IMR-90 (cell line): ENCODE data around the gene UBE2O. TPM values are rescaled to one million over a fixed set of nuclear protein-coding genes. Genes with fewer than 3 reads are reported as not detected.

Experiments used
- ATAC-seq: fragments of 200-7000 bp; cut with Tn5 transposase; 2 replicates; pipeline ENCODE4 v1.9.1; 2020; ENCODE audit warnings: low read depth, mild to moderate bottlenecking, moderate library complexity
- BruUV-seq: library from RNA; stranded (reverse); fragments of 400-500 nt; replicated peaks from 2 replicates; lab custom pipeline; 2021; lab: Mats Ljungman, UMichigan
- CTCF ChIA-PET: fragments of 300-600 bp; formaldehyde crosslinking; extraction: SDS; loops from one replicate; lab custom pipeline; 2021; ENCODE audit warnings: antibody characterized with exemption; lab: Yijun Ruan, JAX
- POLR2A ChIA-PET: fragments of 300-600 bp; sonication (Branson Sonifier 250); formaldehyde crosslinking; loops from one replicate; lab custom pipeline; 2022; ENCODE audit warnings: antibody characterized with exemption; ENCODE audit not compliant: unreplicated experiment; lab: Charles Lee
- DNase-seq: peaks from one replicate; pipeline ENCODE4 v3.0.0; 2013
- H2AFZ ChIP-seq: replicated peaks from 2 replicates; pipeline ENCODE3; 2013; ENCODE audit warnings: low read length, mild to moderate bottlenecking; ENCODE audit not compliant: poor library complexity
- H2AK5ac ChIP-seq: 2 replicates; pipeline ENCODE4 v1.6.1; 2013; ENCODE audit warnings: low read depth, low read length, inconsistent platforms
- H2AK9ac ChIP-seq: replicated peaks from 2 replicates; pipeline ENCODE3; 2013; ENCODE audit warnings: mild to moderate bottlenecking, low read depth, low read length, moderate library complexity; ENCODE audit not compliant: poor library complexity
- H2BK120ac ChIP-seq: 2 replicates; pipeline ENCODE4 v1.6.1; 2013; ENCODE audit warnings: low read depth, low read length, inconsistent platforms
- H2BK15ac ChIP-seq: 3 replicates; pipeline ENCODE4 v1.6.1; 2013; ENCODE audit warnings: low read depth, low read length, inconsistent platforms
- H2BK20ac ChIP-seq: 2 replicates; pipeline ENCODE4 v1.6.1; 2013; ENCODE audit warnings: low read depth, mild to moderate bottlenecking, inconsistent platforms, low read length, moderate library complexity
- H2BK5ac ChIP-seq: 2 replicates; pipeline ENCODE4 v1.6.1; 2013; ENCODE audit warnings: mild to moderate bottlenecking, low read depth, low read length, inconsistent platforms; ENCODE audit not compliant: poor library complexity, severe bottlenecking
- H3K14ac ChIP-seq: replicated peaks from 2 replicates; pipeline ENCODE4 v1.6.1; 2013; ENCODE audit warnings: low read depth, low read length, inconsistent platforms
- H3K18ac ChIP-seq: 2 replicates; pipeline ENCODE4 v1.6.1; 2013; ENCODE audit warnings: low read depth, low read length, control low read depth
- H3K23ac ChIP-seq: 2 replicates; pipeline ENCODE4 v1.6.1; 2013; ENCODE audit warnings: low read depth, low read length, inconsistent platforms
- H3K27ac ChIP-seq: 2 replicates; pipeline ENCODE4 v1.5.1; 2013; ENCODE audit warnings: mild to moderate bottlenecking, control low read depth, low read length; ENCODE audit not compliant: insufficient read depth
- H3K27me3 ChIP-seq: 2 replicates; pipeline ENCODE4 v1.6.1; 2013; ENCODE audit warnings: low read length; ENCODE audit not compliant: control insufficient read depth, insufficient read depth
- H3K36me3 ChIP-seq: 2 replicates; pipeline ENCODE4 v1.6.1; 2013; ENCODE audit warnings: low read length, mixed read lengths; ENCODE audit not compliant: control insufficient read depth, insufficient read depth
- H3K4ac ChIP-seq: 2 replicates; pipeline ENCODE4 v1.6.1; 2013; ENCODE audit warnings: low read depth, low read length, inconsistent platforms
- H3K4me1 ChIP-seq: 2 replicates; pipeline ENCODE4 v1.6.1; 2013; ENCODE audit warnings: low read length, mixed read lengths; ENCODE audit not compliant: control insufficient read depth, insufficient read depth
- H3K4me2 ChIP-seq: 2 replicates; pipeline ENCODE4 v1.6.1; 2013; ENCODE audit warnings: low read depth, mild to moderate bottlenecking, control low read depth, low read length, moderate library complexity
- H3K4me3 ChIP-seq: 2 replicates; pipeline ENCODE4 v1.5.1; 2013; ENCODE audit warnings: low read depth, mild to moderate bottlenecking, control low read depth, low read length, moderate library complexity; ENCODE audit not compliant: insufficient read depth
- H3K56ac ChIP-seq: 2 replicates; pipeline ENCODE4 v1.6.1; 2013; ENCODE audit warnings: low read length, inconsistent platforms; ENCODE audit not compliant: insufficient read depth; ENCODE audit errors: extremely low read depth
- H3K79me1 ChIP-seq, 2 experiments: 2 replicates each; pipeline ENCODE4 v1.6.1; 2013; ENCODE audit warnings: low read length in 2 of 2, inconsistent platforms in 1 of 2, low read depth in 1 of 2
- H3K9ac ChIP-seq: 2 replicates; pipeline ENCODE4 v1.6.1; 2013; ENCODE audit warnings: low read depth, low read length, control low read depth
- H3K9me1 ChIP-seq: 2 replicates; pipeline ENCODE4 v1.6.1; 2013; ENCODE audit warnings: low read length, inconsistent platforms; ENCODE audit not compliant: insufficient read depth
- H3K9me3 ChIP-seq: 2 replicates; pipeline ENCODE4 v1.6.1; 2013; ENCODE audit warnings: low read length; ENCODE audit not compliant: control insufficient read depth, insufficient read depth
- H4K20me1 ChIP-seq: 2 replicates; pipeline ENCODE4 v1.6.1; 2013; ENCODE audit warnings: low read length, inconsistent platforms; ENCODE audit not compliant: insufficient read depth
- H4K5ac ChIP-seq: 2 replicates; pipeline ENCODE4 v1.6.1; 2013; ENCODE audit warnings: mild to moderate bottlenecking, low read depth, low read length, control low read depth
- H4K8ac ChIP-seq, 2 experiments: 2 replicates each; pipeline ENCODE4 v1.6.1; 2013; ENCODE audit warnings: low read depth in 2 of 2, low read length in 2 of 2, control low read depth in 1 of 2, inconsistent platforms in 1 of 2
- H4K91ac ChIP-seq: 2 replicates; pipeline ENCODE4 v1.6.1; 2013; ENCODE audit warnings: low read depth, low read length, inconsistent platforms; ENCODE audit not compliant: insufficient read depth
- BHLHE40 ChIP-seq: fragments of 150-350 bp; IDR thresholded peaks from 2 replicates; pipeline ENCODE4 v1.6.1; 2016; ENCODE audit warnings: mild to moderate bottlenecking, low read depth, low read length
- CEBPB ChIP-seq: IDR thresholded peaks from 2 replicates; pipeline ENCODE4 v1.6.1; 2012; ENCODE audit warnings: low read depth, low read length, improper control_type of control experiment
- CHD1 ChIP-seq: IDR thresholded peaks from 2 replicates; pipeline ENCODE4 v1.6.1; 2012; ENCODE audit warnings: low read depth, low read length, improper control_type of control experiment
- ELK1 ChIP-seq: fragments of 150-350 bp; IDR thresholded peaks from 2 replicates; pipeline ENCODE4 v1.6.1; 2016; ENCODE audit warnings: low read depth, mild to moderate bottlenecking, low read length, moderate library complexity, borderline replicate concordance
- FOS ChIP-seq: fragments of 150-350 bp; IDR thresholded peaks from 2 replicates; pipeline ENCODE4 v1.6.1; 2016; ENCODE audit warnings: low read depth, low read length
- MAFK ChIP-seq: IDR thresholded peaks from 2 replicates; pipeline ENCODE4 v1.6.1; 2012; ENCODE audit warnings: low read depth, low read length, improper control_type of control experiment
- MAZ ChIP-seq: IDR thresholded peaks from 2 replicates; pipeline ENCODE4 v1.6.1; 2012; ENCODE audit warnings: low read depth, mild to moderate bottlenecking, low read length, improper control_type of control experiment, moderate library complexity, borderline replicate concordance
- MXI1 ChIP-seq: IDR thresholded peaks from 2 replicates; pipeline ENCODE4 v1.6.1; 2012; ENCODE audit warnings: low read depth, mild to moderate bottlenecking, low read length, moderate library complexity, borderline replicate concordance
- POLR2A ChIP-seq: IDR thresholded peaks from 2 replicates; pipeline ENCODE4 v1.6.1; 2012; ENCODE audit warnings: mild to moderate bottlenecking, low read depth, low read length
- RAD21 ChIP-seq: IDR thresholded peaks from 2 replicates; pipeline ENCODE4 v1.6.1; 2012; ENCODE audit warnings: low read length, improper control_type of control experiment
- RCOR1 ChIP-seq: IDR thresholded peaks from 2 replicates; pipeline ENCODE4 v1.6.1; 2012; ENCODE audit warnings: mild to moderate bottlenecking, low read length, improper control_type of control experiment; ENCODE audit not compliant: insufficient replicate concordance
- RFX5 ChIP-seq: IDR thresholded peaks from 2 replicates; pipeline ENCODE4 v1.8.0; 2012; ENCODE audit warnings: low read depth, mild to moderate bottlenecking, low read length, moderate library complexity
- SMC3 ChIP-seq: fragments of 150-350 bp; IDR thresholded peaks from 2 replicates; pipeline ENCODE4 v1.6.1; 2016; ENCODE audit warnings: low read depth, mild to moderate bottlenecking, antibody characterized with exemption, low read length, moderate library complexity
- USF2 ChIP-seq: fragments of 150-350 bp; IDR thresholded peaks from 2 replicates; pipeline ENCODE4 v1.6.1; 2017; ENCODE audit warnings: mild to moderate bottlenecking, antibody characterized with exemption, low read length, low read depth
- WGBS, 2 experiments: methylation state at CpG; one replicate each; pipeline versions ENCODE4 v1.1.5 to v1.1.7; 2013; ENCODE audit warnings: missing lambda C conversion rate in 2 of 2; ENCODE audit not compliant: insufficient read length in 1 of 2; ENCODE audit errors: extremely low coverage in 2 of 2; 5-methylcytosine and 5-hydroxymethylcytosine counted together
- dilution Hi-C: fragments of 300-500 bp; cut with HindIII; formaldehyde crosslinking; loops from one replicate; pipeline ENCODE4 v1.14.3; 2018; ENCODE audit warnings: low sequenced_read_pairs; ENCODE audit not compliant: unreplicated experiment
- in situ Hi-C: fragments of 300-500 bp; cut with MboI; formaldehyde crosslinking; loops from 3 replicates; pipeline ENCODE4 v1.14.3; 2019; ENCODE audit warnings: low sequenced_read_pairs, inconsistent platforms, mixed read lengths
- intact Hi-C: fragments of 100-400 bp; cut with micrococcal nuclease; formaldehyde crosslinking; loops from 2 replicates; pipeline ENCODE4 v1.10.0; 2022
- polyA plus RNA-seq, 3 experiments: library from polyadenylated mRNA; depleted of rRNA; stranded (reverse); fragments of >200 nt; gene quantifications; 2 replicates each; pipeline ENCODE4 v1.2.3, GENCODE V29; 2012; ENCODE audit warnings: low replicate concordance in 1 of 3
- total RNA-seq: library from RNA; depleted of rRNA; stranded (reverse); fragments of >200 nt; gene quantifications from 2 replicates; pipeline ENCODE4 v1.2.3, GENCODE V29; 2012

Gene UBE2O
- total and polyA plus RNA-seq, 2 of the 4 experiments (the other 2 are of a cell fraction), result 17.6 TPM

DNA sequence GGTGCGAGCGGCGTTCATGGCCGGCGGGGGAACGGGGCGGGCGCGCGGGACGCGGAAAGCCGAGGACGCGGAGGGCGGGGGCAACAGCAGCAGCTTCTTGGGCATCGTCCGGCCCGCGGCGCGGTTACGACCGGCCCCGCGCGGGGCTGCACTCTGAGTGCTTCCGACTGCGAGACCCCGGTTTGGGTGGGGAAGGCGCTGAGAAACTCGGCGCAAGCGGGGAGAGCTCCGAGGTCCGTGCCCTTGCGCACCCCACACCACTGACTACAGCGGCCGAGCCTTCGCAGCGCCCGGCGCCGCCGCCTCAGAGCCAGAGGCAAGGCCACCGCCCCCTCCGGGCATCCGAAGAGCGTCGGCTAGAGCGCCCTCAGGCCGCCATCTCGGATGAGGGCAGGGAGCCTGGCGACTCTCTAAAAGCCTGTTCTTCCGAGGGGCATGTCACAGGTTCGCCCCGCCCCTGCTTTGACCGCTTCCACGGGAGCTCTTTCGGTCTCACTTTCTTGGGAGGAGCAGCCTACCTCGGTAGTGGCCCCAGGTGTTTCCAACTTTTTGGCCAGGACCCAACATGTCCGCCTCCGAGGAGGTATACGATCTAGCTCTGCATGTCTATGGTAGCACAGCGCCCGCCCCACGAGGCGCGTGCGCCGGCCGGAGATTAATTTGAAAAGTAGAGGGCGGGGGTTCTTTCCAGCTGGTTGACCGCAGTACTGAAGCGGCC is 99.2 kb downstream of the UBE2O start, which contains the start of gene PRPSAP1:
Gene PRPSAP1 (minus strand): TSS at position 318 of the 718 bp plus-strand sequence. CDS start 213 bp downstream, at position 105.
- peak within 1 kb of the TSS; percentile 100 for H2BK120ac ChIP-seq
- no peaks in the 10 kb centered on the region for H3K36me3 ChIP-seq
- intact Hi-C loops (loop anchor here (1.0 kb wide), 1 partner anchor 32 kb away; no protein-coding TSS in a partner anchor), dilution Hi-C loops (no loop called here), in situ Hi-C loops (no loop called here)
- H3K14ac ChIP-seq, result peak within 1 kb of the TSS; percentile 100
- peak within 1 kb of the TSS; percentile 95 for H2BK5ac ChIP-seq
- peak; percentile 99 for ATAC-seq
- H2BK15ac ChIP-seq, result peak within 1 kb of the TSS; percentile 90; the same call in 2 of the 3 replicates
- no peaks in the 10 kb centered on the region for H3K9me1 ChIP-seq
- H3K56ac ChIP-seq, result peak within 1 kb of the TSS; percentile 99
- H3K9ac ChIP-seq, result peak within 1 kb of the TSS; percentile 93
- BruUV-seq, result no TSS peak
- DNase-seq, result peak; percentile 87
- peak within 1 kb of the TSS; percentile 100 for H4K91ac ChIP-seq
- H3K4me1 ChIP-seq, result peaks cover 4% of the 10 kb centered on the region; the same call in 1 of the 2 replicates
- peak within 1 kb of the TSS; percentile 99 for H2AK9ac ChIP-seq
- no peaks in the 10 kb centered on the region for H3K27me3 ChIP-seq
- no peaks in the 10 kb centered on the region for H3K9me3 ChIP-seq
- H3K27ac ChIP-seq, result peak within 1 kb of the TSS; percentile 93
- CTCF ChIA-PET, result interaction anchor here (0.6 to 1.5 kb wide), 5 partner anchors 14 to 44 kb away, joined by 3 to 7 read pairs (median 3); no protein-coding TSS in a partner anchor
- peak within 1 kb of the TSS; percentile 100 for H3K4ac ChIP-seq
- peaks cover 4% of the 10 kb centered on the region; the same call in 1 of the 2 replicates for H4K20me1 ChIP-seq
- peak within 1 kb of the TSS; percentile 86 for H4K5ac ChIP-seq
- peaks cover 4 to 35% of the 10 kb centered on the region in 2 experiments; a peak in 3 of 4 replicates for H3K79me1 ChIP-seq
- WGBS, 2 experiments, result 0% methylated on average over 51 of the region's 75 CpGs; no CpG with 5 or more reads in 1 of the 2 experiments
- peak within 1 kb of the TSS; percentile 85 for H3K4me3 ChIP-seq
- peak within 1 kb of the TSS; percentile 90 for H3K18ac ChIP-seq
- peak within 1 kb of the TSS; percentile 81 for H2AK5ac ChIP-seq
- H4K8ac ChIP-seq, result peak within 1 kb of the TSS; percentile 93 to 99
- peak within 1 kb of the TSS; percentile 100 for H3K23ac ChIP-seq
- H2AFZ ChIP-seq, result peak within 1 kb of the TSS; percentile 99
- H2BK20ac ChIP-seq, result peak within 1 kb of the TSS; percentile 99
- peak within 1 kb of the TSS; percentile 99 for H3K4me2 ChIP-seq
- POLR2A ChIA-PET, result no interaction called here
- TF ChIP-seq MAZ (peak; percentile 81; the same call in 1 of the 2 replicates), USF2 (peak; percentile 50; the same call in 1 of the 2 replicates), FOS (no peak), MXI1 (peak; percentile 19), POLR2A (peak; percentile 93), CEBPB (no peak), RAD21 (peak; percentile 21; the same call in 1 of the 2 replicates), BHLHE40 (no peak; the same call in 1 of the 2 replicates), MAFK (no peak), SMC3 (no peak), RFX5 (no peak), ELK1 (no peak), RCOR1 (no peak), CHD1 (no peak; the same call in 1 of the 2 replicates)
